ENCODE measurements around the gene ATP5ME. TPM values are rescaled to one million over a fixed set of nuclear protein-coding genes. Genes with fewer than 3 reads are reported as not detected.

ATP5ME gene
- total RNA-seq, 1 donor: 60.8 TPM

GRCh38 chr4:677431-678293 is 3.6 kb upstream of the ATP5ME start:
- no peak for DNase-seq (ENCODE audit: insufficient read length, low spot score, missing footprints)
- no peak overlapping the region for H2AFZ ChIP-seq (ENCODE audit: low read length)
- no peak overlapping the region for H3K4me3 ChIP-seq (ENCODE audit: insufficient read depth, low read length)
- no peaks in the 10 kb centered on the region for H3K27me3 ChIP-seq (ENCODE audit: insufficient read depth, low read length)
- peaks cover 25% of the 10 kb centered on the region for H3K4me1 ChIP-seq (ENCODE audit: insufficient read depth, low read length)
- no peak overlapping the region for H3K4me2 ChIP-seq (ENCODE audit: insufficient read depth, low read length)
- no peak overlapping the region for H3K27ac ChIP-seq (ENCODE audit: low read depth, low read length)
- H3K79me2 ChIP-seq (ENCODE audit: insufficient read depth, low read length): peaks cover 24% of the 10 kb centered on the region
- no peak for TF ChIP-seq CTCF (IDR thresholded peaks at IDR 0.05; ENCODE audit: extremely low read depth, low read depth, low read length)
- H3K9me3 ChIP-seq (ENCODE audit: low read depth, low read length): no peaks in the 10 kb centered on the region
- peaks cover under 1% of the 10 kb centered on the region for H3K36me3 ChIP-seq (ENCODE audit: insufficient read depth, low read length)
- H4K20me1 ChIP-seq (ENCODE audit: insufficient read depth, low read length): peaks cover 10% of the 10 kb centered on the region

GRCh38 chr4:676871-677235 is 2.8 kb upstream of the ATP5ME start:
- no peaks in the 10 kb centered on the region for H3K9me3 ChIP-seq (ENCODE audit: low read depth, low read length)
- peaks cover 24% of the 10 kb centered on the region for H3K79me2 ChIP-seq (ENCODE audit: insufficient read depth, low read length)
- no peak overlapping the region for H3K4me2 ChIP-seq (ENCODE audit: insufficient read depth, low read length)
- no peak for DNase-seq (ENCODE audit: insufficient read length, low spot score, missing footprints)
- H3K36me3 ChIP-seq (ENCODE audit: insufficient read depth, low read length): peaks cover 8% of the 10 kb centered on the region
- H3K4me3 ChIP-seq (ENCODE audit: insufficient read depth, low read length): no peak overlapping the region
- peaks cover 25% of the 10 kb centered on the region for H3K4me1 ChIP-seq (ENCODE audit: insufficient read depth, low read length)
- TF ChIP-seq CTCF (IDR thresholded peaks at IDR 0.05; ENCODE audit: extremely low read depth, low read depth, low read length): no peak
- H3K27ac ChIP-seq (ENCODE audit: low read depth, low read length): no peak overlapping the region
- H2AFZ ChIP-seq (ENCODE audit: low read length): no peak overlapping the region
- H3K27me3 ChIP-seq (ENCODE audit: insufficient read depth, low read length): no peaks in the 10 kb centered on the region
- peaks cover 5% of the 10 kb centered on the region for H4K20me1 ChIP-seq (ENCODE audit: insufficient read depth, low read length)

- DNase-seq (ENCODE audit: insufficient read length, low spot score, missing footprints): no peak
- no peak overlapping the region for H2AFZ ChIP-seq (ENCODE audit: low read length)
- peaks cover 24% of the 10 kb centered on the region for H3K4me1 ChIP-seq (ENCODE audit: insufficient read depth, low read length)
- no peak overlapping the region for H3K4me3 ChIP-seq (ENCODE audit: insufficient read depth, low read length)
- H3K9me3 ChIP-seq (ENCODE audit: low read depth, low read length): no peaks in the 10 kb centered on the region
- no peak overlapping the region for H3K27ac ChIP-seq (ENCODE audit: low read depth, low read length)
- TF ChIP-seq CTCF (IDR thresholded peaks at IDR 0.05; ENCODE audit: extremely low read depth, low read depth, low read length): no peak
- H4K20me1 ChIP-seq (ENCODE audit: insufficient read depth, low read length): peaks cover 5% of the 10 kb centered on the region
- peaks cover 24% of the 10 kb centered on the region for H3K79me2 ChIP-seq (ENCODE audit: insufficient read depth, low read length)
- H3K36me3 ChIP-seq (ENCODE audit: insufficient read depth, low read length): peaks cover 14% of the 10 kb centered on the region
- no peak overlapping the region for H3K4me2 ChIP-seq (ENCODE audit: insufficient read depth, low read length)
- H3K27me3 ChIP-seq (ENCODE audit: insufficient read depth, low read length): no peaks in the 10 kb centered on the region
Measured at GRCh38 chr4:675980-676870, 2.1 kb upstream of the ATP5ME start.
